ENCODE measurements around the gene NFIL3.
A peak's percentile ranks its signal among the peaks of the same experiment; 100 is the strongest.
"Not testable (repeated sequence)": the region's sequence is repeated elsewhere in the genome, so short reads cannot be mapped to it uniquely, and the experiment has no call there.

The NFIL3 gene

GRCh38 chr9:91423785-91424402 lies at the start of gene NFIL3:
NFIL3 (minus strand) TSS chr9:91423832; CDS start chr9:91410734, 13,098 bp downstream.
- DNase-seq (ENCODE audit: low read depth in 2 of 2): peak; percentile 70 to 71

GRCh38 chr9:91471524-91471923 lies 47.9 kb upstream of the NFIL3 start:
- DNase-seq (ENCODE audit: low read depth in 2 of 2): not testable (repeated sequence)

GRCh38 chr9:91465420-91465819 lies 41.8 kb upstream of the NFIL3 start:
- DNase-seq (ENCODE audit: low read depth in 2 of 2): no peak

DNA sequence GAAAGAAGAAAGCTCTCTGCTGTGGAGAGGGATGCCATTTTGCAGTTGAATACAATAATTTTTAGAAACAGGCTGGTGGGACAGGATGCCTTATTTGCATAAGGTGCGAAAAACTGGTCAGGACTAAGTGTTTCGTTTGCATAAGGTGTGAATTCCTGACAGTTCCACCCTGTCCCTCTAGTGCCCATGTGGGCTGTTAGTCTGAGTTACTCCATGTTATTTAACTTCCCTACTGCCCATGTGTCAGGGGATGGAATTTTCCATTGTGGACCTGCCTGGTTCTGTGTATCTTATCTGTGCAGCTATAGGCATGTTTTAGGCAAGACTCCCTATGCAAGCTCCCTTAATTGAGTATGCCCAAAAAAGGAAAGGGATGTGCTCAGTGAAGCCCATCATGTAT lies 35.3 kb upstream of the NFIL3 start:
- no peak for DNase-seq (ENCODE audit: low read depth in 2 of 2)

- DNase-seq (ENCODE audit: low read depth in 2 of 2): no peak
These were observed 29.2 kb upstream of the NFIL3 start for GRCh38 chr9:91452844-91453243.

DNA sequence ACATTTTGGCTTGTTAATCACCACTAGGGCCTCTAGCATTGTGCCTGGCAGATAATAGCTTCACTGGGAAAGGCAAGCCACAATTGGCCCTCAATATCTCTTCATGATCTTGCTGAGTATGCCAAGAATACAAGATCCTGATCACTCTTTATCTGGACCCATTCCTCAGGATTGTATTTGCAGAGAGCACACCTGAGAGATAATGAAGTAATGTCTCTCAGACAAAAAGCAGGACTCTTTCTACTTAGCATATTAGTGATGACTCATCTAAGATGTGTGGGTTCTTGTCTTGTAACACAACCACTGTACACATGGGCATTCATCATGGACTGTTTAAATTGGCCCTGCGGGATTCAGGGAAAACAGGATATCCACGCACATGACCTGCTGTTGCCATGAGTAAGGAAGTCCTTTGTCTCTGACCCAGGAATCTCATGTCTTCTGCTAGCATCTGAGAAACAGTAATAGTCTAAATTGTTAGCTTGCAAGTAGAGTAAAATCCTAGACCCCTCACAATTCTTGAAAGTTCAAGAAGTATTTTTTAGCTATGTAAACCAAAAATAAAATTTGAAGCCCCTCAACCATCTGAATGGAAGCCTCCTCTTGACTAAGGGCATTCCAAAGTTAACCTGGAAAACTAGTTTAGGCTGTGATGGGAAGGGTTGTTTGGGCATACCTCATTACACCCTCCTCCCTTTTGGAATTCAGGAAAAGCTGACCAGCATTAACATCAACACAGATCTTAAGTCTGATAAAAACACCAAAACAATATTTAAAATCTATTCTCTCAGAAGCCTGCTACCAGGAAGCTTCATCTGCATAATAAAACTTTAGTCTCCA lies 28.0 kb upstream of the NFIL3 start:
- DNase-seq (ENCODE audit: low read depth in 2 of 2): no peak

- DNase-seq (ENCODE audit: low read depth in 2 of 2): no peak
These were observed 21.5 kb upstream of the NFIL3 start for GRCh38 chr9:91445135-91445534.

GRCh38 chr9:91443994-91444392 lies 20.4 kb upstream of the NFIL3 start:
- no peak for DNase-seq (ENCODE audit: low read depth in 2 of 2)

DNA sequence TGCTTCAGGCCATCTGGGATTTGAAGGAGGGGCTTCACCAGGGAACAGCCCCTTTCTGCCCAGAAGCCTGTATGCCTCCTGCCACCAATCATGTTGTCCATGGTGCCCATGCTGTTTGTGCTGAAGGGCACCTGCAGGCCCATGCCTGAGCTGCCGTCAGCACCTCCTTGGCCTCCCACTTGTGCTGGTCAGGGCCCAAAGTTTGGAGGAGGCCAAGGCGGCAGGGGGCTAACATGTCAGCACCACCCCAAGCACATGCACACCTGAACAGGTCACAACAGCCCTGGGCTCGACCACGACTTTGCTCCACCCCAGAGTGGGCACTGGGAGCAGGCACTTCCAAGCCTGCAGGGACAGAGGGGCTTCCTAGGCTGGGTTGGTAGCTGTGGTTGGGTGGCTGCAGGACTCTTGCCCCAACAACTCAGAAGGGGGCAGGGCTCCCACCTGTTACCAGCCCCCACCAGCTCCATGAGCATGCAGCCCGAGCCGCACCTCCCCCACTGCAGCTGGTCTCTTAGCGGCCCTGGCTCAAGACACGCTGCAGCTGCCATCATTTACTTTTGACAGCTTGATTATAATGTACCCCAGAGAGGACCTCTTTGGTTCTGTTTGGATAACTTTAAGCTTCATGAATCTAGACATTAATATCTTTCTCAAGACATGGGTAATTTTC lies 19.8 kb upstream of the NFIL3 start:
- DNase-seq (ENCODE audit: low read depth in 2 of 2): no peak

DNA sequence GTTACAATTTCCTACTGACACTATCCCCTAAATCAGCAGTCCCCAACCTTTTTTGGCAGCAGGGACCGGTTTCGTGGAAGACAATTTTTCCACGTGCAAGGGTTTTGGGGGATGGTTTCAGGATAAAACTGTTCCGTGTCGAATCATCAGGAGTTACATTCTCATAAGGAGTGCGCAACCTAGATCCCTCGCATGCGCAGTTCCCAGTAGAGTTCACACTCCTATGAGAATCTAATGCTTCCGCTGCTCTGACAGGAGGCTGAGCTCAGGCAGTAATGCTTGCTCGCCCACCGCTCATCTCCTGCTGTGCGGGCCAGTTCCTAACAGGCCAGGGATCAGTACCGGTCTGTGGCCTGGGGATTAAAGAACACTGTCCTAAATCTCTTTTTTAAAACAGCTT lies 13.2 kb upstream of the NFIL3 start:
- no peak for DNase-seq (ENCODE audit: low read depth in 2 of 2)

DNA sequence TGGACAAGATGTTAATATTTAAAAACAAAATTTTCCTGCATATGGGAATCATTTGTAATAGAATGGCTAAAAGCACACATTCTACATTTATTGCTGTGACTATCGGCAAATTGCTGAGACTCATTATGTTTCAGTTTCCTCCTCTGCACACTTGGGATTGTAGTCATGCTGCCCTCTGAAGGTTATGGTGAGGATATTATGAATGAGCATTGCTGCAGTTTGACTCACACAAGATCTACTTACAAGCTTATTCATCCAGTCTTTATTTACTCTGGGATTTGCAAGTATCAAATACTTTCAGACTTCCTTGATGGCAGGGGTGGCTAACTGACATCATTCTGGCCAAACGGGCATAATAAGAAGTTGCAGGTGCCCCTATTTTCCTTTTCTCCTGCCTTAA lies 9.5 kb upstream of the NFIL3 start:
- DNase-seq (ENCODE audit: low read depth in 2 of 2): no peak

- DNase-seq (ENCODE audit: low read depth in 2 of 2): no peak
These were observed 7.9 kb upstream of the NFIL3 start for GRCh38 chr9:91431485-91431884.

GRCh38 chr9:91429501-91429900 lies 5.9 kb upstream of the NFIL3 start:
- no peak for DNase-seq (ENCODE audit: low read depth in 2 of 2)

- DNase-seq (ENCODE audit: low read depth in 2 of 2): no peak
These were observed 5.3 kb upstream of the NFIL3 start for GRCh38 chr9:91428927-91429351.

DNA sequence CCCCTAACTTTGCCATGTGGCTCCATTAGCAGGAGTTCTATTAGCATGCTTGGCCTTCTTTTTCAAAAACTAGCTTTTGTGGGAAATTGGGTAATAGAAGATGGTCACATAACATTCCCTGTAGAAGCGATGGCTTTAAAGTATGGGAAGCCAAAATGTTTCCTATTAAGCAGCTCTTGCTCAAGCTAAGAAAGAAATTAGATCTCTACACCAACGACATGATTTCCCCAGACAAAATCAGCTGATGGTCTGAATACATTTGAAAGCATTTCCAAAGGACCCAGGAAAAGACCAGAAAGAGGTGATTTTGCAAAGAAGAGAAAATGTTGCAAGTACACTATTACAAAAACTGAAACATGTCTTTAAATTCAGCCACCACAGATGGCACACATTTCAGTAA lies 4.8 kb upstream of the NFIL3 start:
- no peak for DNase-seq (ENCODE audit: low read depth in 2 of 2)

DNA sequence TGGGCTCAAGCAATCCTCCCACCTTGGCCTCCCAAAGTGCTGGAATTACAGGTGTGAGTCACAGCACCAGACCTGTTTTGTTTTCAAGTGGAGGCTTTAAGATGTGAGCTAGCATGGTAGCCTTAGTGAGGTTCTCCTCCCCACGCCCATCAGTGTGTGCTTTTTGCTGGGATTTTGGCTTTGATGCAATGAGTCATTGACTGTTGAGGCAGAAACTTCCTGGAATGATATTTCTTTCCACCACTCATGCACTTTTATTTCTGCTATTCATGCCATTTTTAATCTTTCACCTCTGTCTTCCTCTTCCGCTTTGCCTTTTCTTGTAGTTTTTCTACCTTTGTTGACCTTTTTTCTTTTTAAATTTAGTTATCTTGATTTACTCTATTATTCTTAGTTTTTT lies 4.2 kb upstream of the NFIL3 start:
- no peak for DNase-seq (ENCODE audit: low read depth in 2 of 2)

DNA sequence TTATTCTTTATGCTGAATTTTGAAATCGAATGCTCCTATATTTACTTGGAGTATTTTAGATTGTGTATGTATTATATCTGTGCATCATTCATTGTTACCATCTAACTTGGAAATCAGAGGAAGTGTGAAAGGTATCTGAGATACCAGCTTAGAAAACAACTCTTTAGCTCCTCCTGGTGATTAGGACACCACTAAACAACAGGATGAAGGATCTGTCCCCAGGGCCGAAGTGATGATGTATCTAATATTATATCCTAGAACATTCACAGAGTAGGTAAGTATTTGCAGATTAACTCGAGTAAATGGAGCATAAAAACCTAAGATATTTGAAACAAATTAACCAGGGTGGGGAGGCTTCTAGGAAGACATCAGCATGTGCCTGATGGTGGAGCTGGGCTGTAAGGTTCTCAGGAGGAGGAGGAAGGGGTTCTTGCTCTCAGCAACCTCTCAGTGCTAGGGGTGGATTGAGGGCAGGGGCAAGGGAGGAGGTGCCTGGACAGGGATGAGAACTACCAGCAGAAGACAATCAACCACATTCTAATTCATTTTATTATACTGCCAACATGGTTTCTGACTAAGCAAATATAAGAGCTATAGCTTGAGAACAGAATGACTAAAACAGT lies 2.6 kb upstream of the NFIL3 start:
- DNase-seq (ENCODE audit: low read depth in 2 of 2): no peak

DNA sequence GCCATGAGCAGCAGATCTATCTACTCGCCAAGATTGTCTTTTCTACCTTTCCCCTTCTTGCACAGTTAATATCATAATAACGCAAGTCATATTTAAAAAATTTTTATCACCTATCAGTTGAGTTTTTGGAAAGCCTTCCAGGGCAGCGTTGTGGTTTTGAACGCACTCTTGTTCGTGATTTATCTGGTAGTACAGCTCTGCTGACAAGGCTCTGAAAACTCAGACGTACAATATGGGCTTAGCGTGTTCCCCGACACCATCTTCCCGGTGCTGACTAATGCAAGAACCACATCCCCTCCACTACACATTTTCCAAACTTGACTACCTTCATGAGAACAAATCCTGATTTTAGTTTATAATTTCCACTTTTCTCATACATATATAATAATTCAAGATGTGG lies 1.6 kb upstream of the NFIL3 start:
- no peak for DNase-seq (ENCODE audit: low read depth in 2 of 2)

GRCh38 chr9:91424403-91425176 lies 958 bp upstream of the NFIL3 start:
- peak; percentile 56 to 75 for DNase-seq (ENCODE audit: low read depth in 2 of 2)

DNA sequence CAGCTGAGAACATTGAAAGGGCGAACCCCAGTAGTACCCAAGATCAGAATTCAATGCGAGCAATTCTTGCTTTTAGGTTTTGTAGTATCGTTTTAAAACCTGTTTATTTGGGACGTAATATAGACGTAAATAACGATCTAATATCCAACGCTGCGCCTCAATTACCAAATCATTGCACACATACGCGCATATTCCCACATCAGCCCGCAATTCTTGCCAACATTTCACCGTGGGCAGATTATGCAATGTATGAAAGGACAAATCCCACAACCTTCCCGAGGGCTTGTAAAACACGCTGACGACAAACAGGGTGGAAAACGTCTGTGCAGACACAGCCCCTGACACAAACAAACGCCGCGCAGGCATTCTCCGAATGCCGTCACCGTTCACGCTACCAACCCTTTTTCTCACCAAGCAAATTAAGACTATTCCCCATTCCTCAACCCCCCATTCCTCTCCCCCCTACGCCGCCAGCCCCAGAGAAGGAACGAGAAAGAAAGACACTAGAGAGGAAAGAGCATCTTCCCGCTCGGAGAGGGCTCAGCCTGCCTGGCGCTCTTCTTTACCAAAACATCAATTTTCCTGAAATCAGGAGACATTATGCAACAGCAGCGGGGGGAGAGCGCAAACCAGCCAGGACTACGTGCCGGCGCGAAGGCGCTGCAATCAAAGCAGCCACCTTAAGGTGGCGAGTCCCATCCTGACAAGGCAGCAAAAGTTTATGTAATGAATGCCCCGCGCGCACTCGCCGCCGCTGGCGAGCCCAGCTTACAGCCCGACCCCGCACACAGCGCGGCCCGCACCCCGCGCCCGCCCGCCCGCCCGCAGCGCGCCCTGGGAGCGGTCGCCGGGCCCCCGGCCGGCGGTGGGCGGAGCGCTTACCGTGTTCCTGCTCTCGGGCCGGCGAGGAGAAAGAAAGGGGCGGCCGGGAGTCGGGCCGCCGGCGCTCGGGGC lies 597 bp downstream of the NFIL3 start:
- DNase-seq (ENCODE audit: low read depth in 2 of 2): no peak

Data from stimulated activated CD8-positive, alpha-beta memory T cell treated with anti-CD3 and anti-CD28 coated beads, Interleukin-15, amount 100 ng/mL, for 48 hours (primary cell).